ENCODE measurements around the gene NPHP3.

DNA sequence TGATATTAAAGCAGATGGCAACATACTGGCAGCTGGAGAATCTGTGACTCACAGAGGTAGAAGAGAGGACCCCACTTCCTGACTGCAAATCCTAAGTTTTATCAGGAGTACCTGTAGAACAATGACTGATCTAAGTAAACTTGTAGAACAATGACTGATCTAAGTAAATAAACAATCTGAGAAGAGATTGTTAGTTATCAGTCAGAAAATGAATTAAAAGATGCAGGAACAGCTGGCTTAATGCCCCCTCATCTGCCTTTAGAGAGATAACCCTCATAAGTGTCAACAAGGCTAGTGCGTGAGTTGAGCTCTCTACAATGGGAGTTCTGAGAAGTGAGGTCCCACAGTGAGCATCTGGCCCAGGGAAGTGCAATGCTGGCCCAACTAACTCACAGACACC is 77.2 kb downstream of the NPHP3 start:
- TF ChIP-seq, protein P1, sequence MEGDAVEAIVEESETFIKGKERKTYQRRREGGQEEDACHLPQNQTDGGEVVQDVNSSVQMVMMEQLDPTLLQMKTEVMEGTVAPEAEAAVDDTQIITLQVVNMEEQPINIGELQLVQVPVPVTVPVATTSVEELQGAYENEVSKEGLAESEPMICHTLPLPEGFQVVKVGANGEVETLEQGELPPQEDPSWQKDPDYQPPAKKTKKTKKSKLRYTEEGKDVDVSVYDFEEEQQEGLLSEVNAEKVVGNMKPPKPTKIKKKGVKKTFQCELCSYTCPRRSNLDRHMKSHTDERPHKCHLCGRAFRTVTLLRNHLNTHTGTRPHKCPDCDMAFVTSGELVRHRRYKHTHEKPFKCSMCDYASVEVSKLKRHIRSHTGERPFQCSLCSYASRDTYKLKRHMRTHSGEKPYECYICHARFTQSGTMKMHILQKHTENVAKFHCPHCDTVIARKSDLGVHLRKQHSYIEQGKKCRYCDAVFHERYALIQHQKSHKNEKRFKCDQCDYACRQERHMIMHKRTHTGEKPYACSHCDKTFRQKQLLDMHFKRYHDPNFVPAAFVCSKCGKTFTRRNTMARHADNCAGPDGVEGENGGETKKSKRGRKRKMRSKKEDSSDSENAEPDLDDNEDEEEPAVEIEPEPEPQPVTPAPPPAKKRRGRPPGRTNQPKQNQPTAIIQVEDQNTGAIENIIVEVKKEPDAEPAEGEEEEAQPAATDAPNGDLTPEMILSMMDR (IDR thresholded peaks at IDR 0.05): no peak
- no peak for TF ChIP-seq POLR2A (IDR thresholded peaks at IDR 0.05)

Measured in testis (tissue), 2 donors.